NOMO-1 treated with dmso at 0.1 percent for 144 hours (cell line): ENCODE data around the gene NEB.
"Not testable (repeated sequence)": the region's sequence is repeated elsewhere in the genome, so short reads cannot be mapped to it uniquely, and the experiment has no call there.

Source experiments
- DNase-seq: peaks from one replicate; lab custom pipeline; 2025; ENCODE audit not compliant: unreplicated experiment; lab: John Stamatoyannopoulos, UW

NEB gene

DNA sequence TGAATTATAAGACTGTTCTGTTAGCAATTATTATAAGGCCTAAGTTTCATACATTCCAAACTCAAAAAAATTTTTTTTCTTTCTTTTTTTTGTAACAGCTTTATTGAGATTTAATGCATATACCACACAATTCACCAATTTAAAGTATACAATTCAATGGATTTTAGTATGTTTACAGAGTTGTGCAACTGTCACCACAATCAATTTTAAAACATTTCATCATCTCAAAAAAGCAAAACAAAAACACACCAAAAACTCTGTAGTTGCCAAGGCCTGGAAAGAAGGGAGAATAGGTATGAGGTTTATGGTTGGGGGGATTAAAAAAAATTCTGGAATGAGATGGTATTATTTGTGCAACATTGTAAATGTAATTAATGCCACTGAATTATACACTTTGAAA, 36.1 kb downstream of the NEB start:
- DNase-seq: not testable (repeated sequence)

- DNase-seq: no peak
Measured at GRCh38 chr2:151695778-151696177, 38.5 kb downstream of the NEB start.

DNA sequence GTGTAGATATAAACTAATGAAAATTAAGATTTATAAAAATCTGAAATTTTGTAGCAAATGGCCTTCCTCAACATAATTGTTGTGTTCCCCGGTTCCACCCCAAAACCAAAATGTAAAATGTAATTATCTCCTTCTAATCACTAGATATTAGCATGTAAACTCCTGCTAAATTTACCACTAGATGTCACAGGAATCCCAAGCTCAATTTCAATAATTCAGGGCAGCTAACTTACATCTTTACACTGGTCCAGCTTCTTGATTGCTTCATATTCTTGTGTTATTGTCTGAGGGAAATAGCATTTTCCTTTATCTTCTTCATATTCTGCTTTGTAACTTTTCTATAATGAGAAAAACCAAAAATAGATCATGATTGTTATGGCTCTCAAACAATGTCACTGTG, 42.6 kb downstream of the NEB start:
- no peak for DNase-seq

DNA sequence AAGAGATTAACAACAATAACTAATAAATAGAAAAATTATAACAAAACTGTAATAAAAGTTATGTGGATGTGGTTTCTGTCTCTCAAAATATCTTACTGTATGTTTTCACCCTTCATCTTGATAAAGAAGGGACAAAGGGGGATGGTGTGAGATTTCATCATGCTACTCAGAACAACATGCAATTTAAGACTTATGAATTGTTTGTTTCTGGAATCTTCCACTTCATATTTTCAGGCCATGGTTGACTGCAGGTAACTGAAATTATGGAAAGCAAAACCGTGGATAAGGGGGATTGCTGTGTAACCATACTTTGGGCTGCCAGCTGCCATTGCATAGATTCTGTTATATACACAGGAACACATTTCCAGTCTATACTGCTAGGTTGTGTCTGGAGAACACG, 45.6 kb downstream of the NEB start:
- DNase-seq: no peak

DNA sequence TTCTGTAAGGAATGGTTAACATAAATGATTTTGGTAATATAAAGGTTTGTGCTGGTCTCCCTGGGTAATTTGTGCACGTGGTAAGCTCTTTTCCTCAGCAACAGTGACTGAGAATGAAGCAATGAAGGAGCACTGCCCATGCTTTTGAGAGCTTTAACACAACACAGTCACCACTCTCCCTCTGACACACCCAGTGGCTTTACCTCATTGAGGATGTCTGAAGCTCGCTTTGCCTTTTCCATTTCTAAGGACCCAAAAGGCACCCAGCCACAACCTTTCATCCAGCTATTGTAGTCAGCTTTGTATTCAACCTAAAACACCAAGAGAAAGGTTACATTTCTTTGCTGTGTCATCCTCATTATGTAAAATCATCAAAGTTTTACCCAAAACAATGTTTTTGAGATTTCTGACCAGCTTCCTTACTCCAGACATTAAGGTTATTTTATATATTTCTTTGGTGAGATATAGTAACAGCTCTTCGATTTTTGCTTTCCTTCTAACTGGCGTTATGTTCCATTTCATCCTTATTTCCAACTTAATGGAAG, 51.7 kb downstream of the NEB start:
- DNase-seq: no peak

DNA sequence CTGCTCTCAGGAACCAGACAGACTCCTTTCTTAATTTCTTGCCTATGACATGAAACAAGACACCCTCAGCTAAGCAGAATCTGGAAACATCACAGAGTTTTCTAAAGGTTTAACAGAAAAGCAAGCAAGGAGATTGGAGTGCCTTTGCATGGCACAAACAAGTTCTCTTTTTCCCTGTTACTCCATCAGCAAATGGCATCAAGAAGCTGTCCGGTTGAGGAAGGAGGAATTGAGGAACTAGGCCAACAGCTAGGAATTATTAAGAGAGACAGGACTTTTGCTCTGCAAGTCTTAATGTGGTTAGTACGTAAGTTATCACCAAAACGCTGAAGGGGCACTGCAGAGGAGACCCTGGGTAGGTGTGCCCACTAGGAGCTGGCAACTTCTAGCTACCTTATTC, 53.2 kb downstream of the NEB start:
- no peak for DNase-seq

DNA sequence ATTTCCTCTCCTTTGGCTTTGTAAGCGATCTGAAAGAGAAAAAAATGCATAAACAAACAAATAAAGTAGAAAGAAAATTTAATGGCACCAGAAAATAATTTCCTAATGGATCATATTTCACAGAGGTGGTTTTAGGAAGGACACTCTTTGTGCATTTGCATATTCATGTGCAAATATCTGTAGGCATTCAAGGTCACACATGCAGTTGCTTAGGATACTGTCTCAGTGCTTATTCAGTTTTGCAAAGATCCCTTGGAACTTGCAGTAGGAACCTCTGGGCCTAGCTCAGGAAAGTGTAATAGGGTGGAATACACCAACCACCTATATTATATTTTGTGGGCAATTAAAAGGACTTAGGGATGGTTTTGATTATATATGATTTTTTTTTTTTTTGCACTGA, 54.3 kb downstream of the NEB start:
- DNase-seq: no peak

- no peak for DNase-seq
Measured at GRCh38 chr2:151678849-151679248, 55.4 kb downstream of the NEB start.

GRCh38 chr2:151673016-151673415, 61.3 kb downstream of the NEB start:
- no peak for DNase-seq

GRCh38 chr2:151672277-151672676, 62.0 kb downstream of the NEB start:
- no peak for DNase-seq

DNA sequence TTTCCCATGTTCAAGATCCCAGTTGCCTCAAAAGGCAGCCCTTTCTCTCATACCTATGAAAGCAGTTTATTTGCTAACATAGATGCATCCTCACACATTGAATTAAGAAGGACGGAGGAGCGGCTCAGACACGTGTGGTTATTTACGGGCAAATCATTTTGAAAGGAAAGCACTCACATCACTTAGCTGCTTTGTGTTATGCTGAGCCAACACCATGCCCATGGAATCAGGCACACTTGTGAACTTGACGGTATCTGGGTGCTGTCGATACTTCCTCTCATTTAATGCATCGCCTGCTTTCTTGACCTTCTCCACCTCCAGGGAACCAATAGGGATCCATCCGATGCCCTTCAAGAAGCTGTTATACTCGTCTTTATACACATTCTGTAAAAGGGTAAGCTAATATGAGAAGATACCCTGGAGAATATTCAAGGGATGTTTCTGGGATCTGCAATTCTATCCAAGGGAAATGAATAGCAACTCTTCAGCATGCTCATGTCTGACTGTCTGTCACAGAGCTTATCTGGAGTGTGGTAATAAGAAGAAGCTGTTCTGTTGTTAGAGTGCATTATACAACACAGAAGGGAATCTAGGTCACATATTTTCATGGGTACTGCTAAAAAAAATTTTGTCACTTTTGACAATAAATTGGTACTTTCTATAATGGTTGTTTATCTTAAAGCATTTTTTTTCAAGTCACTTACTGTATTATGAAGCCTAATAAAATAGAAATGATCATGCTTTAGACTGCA, 63.3 kb downstream of the NEB start:
- no peak for DNase-seq

GRCh38 chr2:151670346-151670745, 63.9 kb downstream of the NEB start:
- DNase-seq: no peak

- DNase-seq: no peak
Measured at GRCh38 chr2:151669585-151670081, 64.6 kb downstream of the NEB start.

GRCh38 chr2:151668737-151669136, 65.5 kb downstream of the NEB start:
- DNase-seq: no peak

GRCh38 chr2:151665959-151666358, 68.3 kb downstream of the NEB start:
- DNase-seq: no peak

GRCh38 chr2:151664520-151664919, 69.8 kb downstream of the NEB start:
- no peak for DNase-seq

- no peak for DNase-seq
Measured at GRCh38 chr2:151661625-151662024, 72.7 kb downstream of the NEB start.

DNA sequence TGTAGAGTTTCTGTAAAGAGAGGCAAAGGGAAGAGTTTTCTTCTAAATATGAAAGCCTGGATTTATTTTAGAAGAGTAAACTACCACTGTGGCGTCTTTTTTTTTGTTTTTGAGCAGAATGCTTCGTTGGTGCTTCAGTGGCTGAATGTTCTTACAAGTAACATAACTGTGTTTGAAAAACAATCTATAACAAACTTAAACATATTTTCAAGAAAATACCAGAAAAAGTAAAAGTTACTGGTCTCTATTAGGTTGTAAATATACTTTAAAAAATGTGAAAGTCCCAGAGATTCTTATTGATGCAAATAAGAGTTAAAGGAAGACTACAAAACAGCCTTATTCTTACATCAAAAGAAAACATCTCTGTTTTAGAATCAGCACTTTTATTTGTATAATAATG, 76.2 kb downstream of the NEB start:
- DNase-seq: no peak

GRCh38 chr2:151657667-151658076, 76.6 kb downstream of the NEB start:
- DNase-seq: no peak

DNA sequence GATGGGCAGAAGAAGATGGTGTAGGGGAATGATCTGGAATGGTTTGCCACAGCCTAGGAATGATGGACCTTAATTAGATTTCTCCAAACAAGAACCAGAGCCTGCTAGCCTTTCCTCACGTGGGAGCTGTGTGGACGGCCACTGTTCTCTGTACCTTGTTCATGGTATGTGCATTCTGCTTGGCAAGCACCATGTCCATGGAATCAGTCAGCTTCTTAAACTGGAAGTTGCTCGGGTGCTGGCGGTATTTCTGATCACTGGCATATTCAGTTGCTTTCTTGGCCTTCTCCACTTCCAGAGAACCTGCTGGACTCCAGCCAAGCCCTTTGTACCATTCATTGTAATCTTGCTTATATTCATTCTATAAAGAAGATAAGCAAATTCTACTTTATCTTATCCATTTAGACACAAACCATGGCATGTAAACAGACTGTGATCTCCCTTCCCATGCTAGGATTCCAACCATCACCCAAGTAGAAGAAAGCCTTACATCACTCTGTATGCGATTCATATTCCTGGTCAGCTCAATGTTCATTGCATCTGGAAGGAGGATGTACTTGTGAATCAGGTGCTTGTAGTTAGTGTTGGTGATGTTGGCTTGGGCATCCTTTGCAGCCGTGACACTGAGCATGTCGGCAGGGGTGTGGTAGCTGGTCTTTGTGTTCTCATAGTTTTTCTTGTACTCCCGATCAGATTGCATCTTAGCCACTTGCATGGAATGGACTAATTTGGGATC, 78.4 kb downstream of the NEB start:
- no peak for DNase-seq

GRCh38 chr2:151654891-151655290, 79.4 kb downstream of the NEB start:
- DNase-seq: no peak

DNA sequence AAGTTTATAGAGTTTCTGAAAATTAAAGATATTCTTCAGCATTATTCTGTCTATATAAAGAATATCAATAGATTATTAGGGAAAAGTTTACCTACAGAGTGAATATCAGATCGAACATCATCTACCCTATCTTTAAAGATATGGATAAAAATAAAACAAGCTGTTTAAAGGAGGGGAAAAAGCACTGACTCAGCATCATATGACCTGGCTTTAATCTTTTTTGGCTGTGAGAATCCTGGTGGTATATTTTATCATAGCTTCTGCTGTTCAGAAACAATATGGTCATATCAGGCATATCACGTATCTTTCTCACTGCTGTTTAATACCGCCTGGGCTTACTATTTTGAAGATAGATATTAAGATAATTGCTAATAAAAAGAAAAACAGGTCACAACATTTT, 80.2 kb downstream of the NEB start:
- no peak for DNase-seq
